CD4-positive, alpha-beta T cell treated with Interleukin-12 subunit alpha and Interleukin-12 subunit beta, for 1 hour (primary cell): ENCODE data around the gene PPP2R5D.
A peak's percentile ranks its signal among the peaks of the same experiment; 100 is the strongest.
"Not testable (repeated sequence)": the region's sequence is repeated elsewhere in the genome, so short reads cannot be mapped to it uniquely, and the experiment has no call there.

ENCODE experiments used
- DNase-seq: peaks from one replicate; pipeline ENCODE4 v3.0.0-alpha.2; 2020

PPP2R5D gene

DNA sequence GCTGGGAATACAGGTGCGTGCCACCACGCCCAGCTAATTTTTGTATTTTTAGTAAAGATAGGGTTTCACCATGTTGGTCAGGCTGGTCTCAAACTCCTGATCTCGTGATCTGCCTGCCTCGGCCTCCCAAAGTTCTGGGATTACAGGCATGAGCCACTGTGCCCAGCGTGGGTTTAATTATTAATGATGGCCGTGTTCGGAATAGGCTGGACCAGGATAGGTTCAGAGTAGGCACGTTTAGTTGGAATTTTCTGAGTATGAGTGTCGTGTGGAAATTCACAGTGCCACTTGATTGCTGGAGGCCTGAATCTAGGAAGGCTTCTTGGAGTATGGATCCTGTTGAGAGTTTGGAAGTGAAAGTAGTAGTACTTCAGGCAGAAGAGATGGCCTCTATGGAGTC lies 13.8 kb downstream of the PPP2R5D start:
- DNase-seq: not testable (repeated sequence)

DNA sequence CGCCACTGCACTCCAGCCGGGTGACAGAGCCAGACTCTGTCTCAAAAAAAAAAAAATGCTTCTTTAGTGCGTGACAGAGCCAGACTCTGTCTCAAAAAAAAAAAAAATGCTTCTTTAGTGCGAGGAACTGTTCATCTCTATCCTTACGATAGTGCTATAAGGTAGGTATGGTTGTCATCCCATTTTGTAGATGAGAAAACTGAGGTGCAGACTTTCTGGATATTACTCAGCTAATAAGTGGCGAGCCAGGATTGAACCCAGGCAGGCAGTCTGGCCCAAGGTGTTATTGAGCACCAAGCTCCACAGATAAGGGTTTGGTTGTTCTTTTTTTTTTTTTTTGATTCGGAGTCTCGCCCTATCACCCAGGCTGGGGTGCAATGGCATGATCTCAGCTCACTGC lies 17.5 kb downstream of the PPP2R5D start:
- no peak for DNase-seq

GRCh38 chr6:43005844-43006243 lies 21.5 kb downstream of the PPP2R5D start:
- no peak for DNase-seq

DNA sequence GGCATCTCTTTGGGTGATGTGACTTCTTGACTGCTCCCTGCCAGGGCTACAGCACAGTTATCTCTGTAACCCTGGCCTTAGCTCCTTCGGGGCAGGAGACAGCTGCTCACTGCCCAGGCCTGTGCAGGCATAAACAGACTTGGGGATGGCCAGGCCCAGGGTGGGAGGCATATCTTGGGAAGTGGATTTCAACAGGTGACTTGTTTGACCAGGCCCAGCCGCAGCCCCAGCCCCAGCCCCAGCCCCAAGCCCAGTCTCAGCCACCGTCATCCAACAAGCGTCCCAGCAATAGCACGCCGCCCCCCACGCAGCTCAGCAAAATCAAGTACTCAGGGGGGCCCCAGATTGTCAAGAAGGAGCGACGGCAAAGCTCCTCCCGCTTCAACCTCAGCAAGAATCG lies 21.9 kb downstream of the PPP2R5D start:
- no peak for DNase-seq

DNA sequence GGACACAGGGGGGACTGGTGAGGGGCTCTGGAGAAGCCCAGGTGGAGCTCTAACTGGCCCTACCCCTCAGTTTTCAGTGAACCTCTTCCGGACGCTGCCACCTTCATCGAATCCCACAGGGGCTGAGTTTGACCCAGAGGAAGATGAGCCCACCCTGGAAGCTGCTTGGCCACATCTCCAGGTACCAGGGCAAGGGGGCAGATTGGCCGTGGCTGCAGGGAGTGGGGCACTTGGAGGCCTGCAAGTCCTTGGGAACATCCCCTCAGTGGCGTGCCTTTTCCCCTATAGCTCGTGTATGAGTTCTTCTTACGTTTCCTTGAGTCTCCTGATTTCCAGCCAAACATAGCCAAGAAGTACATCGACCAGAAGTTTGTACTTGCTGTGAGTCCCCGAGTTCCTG lies 22.8 kb downstream of the PPP2R5D start:
- DNase-seq: no peak

DNA sequence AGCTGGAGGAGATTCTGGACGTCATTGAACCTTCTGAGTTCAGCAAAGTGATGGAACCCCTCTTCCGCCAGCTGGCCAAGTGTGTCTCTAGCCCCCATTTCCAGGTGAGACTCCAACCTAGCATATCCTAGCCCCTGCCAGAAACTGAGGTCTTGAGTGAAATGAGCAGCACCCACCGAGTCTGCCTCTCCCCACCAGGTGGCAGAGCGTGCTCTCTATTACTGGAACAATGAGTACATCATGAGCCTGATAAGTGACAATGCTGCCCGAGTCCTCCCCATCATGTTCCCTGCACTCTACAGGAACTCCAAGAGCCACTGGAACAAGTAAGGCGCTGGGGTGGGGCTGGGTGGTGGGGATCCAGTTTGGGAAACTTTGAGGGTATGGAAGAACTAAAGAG lies 24.8 kb downstream of the PPP2R5D start:
- peak; percentile 40 for DNase-seq

DNA sequence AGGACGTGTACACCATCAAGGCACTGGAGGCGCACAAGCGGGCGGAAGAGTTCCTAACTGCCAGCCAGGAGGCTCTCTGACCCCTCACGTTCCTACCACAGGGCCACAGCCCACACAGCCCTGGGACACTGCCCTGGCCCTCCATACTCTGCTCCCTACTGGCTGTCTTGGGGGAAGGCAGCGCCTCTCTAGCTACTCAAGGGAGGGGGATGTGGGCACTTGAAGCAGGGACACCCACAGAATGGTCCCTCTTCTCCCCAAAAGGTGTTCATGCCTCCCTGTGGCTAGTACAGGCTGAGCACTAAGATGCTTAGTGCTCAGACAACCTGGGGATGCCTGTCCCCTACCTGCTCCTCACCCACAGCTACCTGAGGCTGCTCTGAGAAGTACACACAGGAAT lies 26.8 kb downstream of the PPP2R5D start:
- DNase-seq: no peak

- DNase-seq: no peak
Observed at GRCh38 chr6:43012364-43012763, 28.0 kb downstream of the PPP2R5D start.

DNA sequence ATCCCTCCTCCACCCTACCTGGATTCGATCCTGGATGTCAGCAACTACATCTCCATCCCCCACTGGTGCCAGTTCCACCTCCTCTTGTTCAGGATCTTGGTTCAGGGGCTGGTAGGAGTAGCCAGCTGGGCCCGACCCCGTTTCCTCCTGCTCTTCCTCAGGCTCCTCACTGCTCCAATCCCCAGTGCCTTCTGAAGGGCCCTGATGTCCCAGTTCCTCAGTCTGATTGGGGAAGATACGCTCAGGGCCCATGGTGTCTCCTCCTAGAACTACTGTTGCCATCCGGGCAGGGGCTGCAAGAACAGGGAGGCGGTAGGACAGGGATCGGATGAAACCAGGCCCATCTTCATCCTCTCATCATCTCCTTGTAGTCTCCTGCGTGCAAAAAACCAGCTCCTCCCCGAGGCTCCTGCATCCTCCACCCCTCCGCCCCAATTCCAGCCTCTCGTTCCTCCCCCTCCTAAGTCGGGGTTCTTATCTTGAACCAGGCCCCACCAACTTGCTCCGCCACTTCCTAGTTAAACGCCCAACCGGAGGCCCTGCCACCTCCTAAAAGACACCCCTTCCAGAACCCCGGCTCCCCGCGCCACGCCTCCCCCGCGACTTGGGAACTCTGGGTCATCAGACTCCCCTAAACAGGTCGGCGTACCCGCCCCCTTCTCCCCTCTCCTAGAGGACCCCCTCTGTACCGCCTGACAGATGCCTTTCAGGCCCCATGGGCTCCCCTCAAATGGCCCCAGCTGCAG lies 28.9 kb downstream of the PPP2R5D start:
- no peak for DNase-seq

GRCh38 chr6:43013843-43014433 lies 29.6 kb downstream of the PPP2R5D start, which contains the start of the genes KLHDC3 and MEA1:
TSS of gene KLHDC3 (plus strand) at chr6:43014249. CDS start at chr6:43017193, 2,944 bp downstream.
TSS of gene MEA1 (minus strand) at chr6:43013946. CDS start at chr6:43013813, 133 bp downstream.
- DNase-seq: peak; percentile 100

DNA sequence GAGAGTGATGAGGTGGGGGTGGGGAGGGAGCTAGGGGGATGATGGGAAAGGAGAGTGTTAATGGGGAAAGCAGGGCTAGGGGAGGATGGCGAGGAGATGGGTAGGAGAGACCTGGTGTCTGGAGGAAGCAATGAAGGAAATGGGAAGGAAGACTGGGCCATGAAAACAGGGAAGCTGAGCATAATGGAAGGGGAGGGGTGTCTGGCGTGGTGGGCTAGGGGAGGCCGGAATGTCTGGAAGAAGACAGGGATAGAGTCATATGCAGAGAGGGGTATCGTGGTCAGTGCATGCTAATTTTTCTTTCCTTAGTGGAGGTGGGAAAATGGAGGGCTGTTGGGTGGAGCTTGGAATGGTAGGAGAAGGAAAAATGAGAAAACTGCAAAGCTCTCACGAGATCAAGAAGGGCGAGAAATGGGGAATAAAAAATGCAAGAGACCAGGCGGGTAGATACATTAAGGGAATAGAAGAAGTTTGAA lies 30.1 kb downstream of the PPP2R5D start:
- DNase-seq: no peak

DNA sequence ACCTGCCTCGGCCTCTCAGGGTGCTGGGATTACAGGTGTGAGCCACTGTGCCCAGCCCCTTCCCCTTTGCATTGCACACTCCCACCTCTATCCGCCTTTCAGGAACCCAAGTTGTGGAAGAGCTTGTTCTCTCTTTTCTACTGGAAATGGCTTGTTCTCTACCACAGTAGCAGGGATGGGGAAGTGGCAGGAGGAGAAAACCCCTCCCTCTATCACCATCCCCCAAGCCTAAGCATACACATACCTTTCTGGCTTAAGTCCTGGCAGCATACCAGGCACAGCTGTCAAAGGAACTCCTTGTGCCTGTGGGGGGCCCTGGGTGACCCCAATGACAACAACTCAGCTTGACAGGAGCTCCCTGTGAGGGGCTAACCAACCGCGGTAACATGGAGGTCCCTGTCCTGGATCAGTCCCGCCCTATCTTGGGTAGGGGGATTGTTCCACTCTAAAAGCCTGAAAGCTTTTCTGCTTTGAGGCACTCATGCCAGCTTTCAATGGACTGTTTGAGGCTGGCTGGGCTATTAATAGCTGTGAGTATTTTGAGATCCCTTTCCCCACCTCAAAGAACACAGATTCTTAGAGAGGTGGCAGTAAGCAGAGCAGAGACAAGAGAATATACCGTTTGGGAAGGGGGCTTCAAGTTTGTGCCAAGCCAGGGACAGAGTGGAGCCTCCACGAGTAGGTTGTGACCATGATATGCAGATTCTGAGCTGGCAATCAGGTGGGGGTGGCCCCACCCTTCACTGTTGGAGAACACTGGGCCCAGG lies 32.0 kb downstream of the PPP2R5D start:
- DNase-seq: no peak

DNA sequence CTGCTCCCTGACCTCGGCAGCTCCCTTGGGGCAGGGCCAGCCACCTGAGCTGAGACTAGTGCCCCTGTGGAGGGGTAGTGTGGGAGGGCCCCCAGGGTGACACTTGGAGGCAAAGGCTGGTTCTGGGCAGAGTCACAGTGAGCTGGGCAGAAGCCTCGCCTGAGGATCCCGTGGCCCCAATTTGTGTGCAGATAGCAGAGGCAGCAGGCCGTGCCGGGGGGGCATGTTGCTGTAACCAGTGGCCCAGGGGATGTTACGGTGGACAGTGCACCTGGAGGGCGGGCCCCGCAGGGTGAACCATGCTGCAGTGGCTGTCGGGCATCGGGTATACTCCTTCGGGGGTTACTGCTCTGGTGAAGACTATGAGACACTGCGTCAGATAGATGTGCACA lies 32.6 kb downstream of the PPP2R5D start:
- no peak for DNase-seq

- DNase-seq: no peak
Observed at GRCh38 chr6:43019152-43019551, 34.8 kb downstream of the PPP2R5D start.

- no peak for DNase-seq
Observed at GRCh38 chr6:43020052-43020705, 35.8 kb downstream of the PPP2R5D start.

DNA sequence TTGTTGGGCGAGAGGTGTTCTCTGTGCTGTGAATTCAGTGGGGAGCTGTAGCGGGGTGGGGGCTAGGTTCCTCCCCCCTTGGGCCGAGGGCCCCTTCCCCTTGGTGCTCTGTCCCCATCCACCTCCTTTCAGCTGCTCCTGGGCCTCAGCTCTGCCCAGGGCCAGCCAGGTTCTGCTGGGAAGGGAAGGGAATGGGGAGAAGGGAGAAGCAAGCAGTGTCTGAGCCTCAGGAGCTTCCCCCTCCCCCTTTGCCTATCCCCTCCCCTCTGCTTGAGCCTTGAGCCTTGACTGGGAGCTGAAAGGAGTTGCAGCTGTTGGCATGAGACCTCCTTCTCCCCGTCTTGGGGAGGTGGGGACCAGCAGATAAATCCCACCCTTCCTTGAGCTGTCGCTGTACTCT lies 36.5 kb downstream of the PPP2R5D start:
- no peak for DNase-seq

GRCh38 chr6:43021270-43022047 lies 37.1 kb downstream of the PPP2R5D start, which contains the start of gene RRP36:
TSS of gene RRP36 (plus strand) at chr6:43021623. CDS start at chr6:43021655, 32 bp downstream.
- peak; percentile 71 for DNase-seq

DNA sequence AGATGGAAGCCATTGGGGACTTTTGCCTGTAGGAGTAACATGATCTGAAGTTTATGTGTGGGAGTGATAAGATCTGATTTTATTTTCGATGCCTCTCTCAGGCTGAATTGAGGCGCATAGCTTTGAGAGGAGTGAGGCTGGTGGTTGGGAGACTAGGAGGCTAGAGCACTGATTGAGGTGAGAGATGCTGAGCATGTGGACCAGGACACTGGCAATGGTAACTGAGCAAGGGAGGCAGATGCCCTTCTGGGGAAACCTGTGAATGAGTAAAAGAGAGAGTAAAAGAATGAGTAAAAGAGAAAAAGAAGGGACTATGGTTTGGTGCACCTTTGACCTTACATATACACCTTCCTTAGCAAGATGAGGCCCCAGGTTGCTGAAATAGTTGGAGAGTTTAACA lies 40.1 kb downstream of the PPP2R5D start:
- DNase-seq: no peak

DNA sequence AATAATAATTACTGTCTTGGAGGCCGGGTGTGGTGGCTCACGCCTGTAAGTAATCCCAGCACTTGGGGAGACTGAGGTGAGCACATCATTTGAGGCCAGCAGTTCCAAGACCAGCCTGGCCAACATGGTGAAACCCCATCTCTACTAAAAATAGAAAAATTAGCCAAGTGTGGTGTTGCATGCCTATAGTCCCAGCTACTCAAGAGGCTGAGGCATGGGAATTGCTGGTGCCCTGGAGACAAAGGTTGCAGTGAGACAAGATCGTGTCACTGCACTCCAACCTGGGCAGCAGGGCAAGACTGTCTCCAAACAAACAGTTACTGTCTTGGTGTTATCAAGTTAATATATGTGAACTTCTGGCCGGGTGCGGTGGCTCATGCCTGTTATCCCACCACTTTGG lies 42.0 kb downstream of the PPP2R5D start:
- no peak for DNase-seq

DNA sequence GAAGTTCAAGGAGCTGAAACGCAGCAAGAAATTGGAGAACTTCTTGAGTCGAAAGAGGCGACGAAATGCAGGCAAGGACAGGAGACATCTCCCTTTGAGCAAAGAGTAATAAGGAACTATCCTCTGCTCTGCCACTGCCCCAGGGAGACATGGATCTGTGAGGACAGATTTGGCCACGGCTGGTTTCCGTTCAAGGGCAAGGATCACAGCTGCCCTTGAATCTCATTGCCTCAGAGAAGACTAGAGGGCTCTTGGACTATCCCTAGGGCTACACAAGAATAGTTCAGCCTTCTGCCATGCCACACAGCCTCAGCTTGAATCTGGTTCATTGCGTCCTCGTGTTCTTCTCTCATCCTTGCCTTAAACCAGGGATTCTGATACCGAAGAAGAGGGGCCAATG lies 44.8 kb downstream of the PPP2R5D start:
- no peak for DNase-seq

DNA sequence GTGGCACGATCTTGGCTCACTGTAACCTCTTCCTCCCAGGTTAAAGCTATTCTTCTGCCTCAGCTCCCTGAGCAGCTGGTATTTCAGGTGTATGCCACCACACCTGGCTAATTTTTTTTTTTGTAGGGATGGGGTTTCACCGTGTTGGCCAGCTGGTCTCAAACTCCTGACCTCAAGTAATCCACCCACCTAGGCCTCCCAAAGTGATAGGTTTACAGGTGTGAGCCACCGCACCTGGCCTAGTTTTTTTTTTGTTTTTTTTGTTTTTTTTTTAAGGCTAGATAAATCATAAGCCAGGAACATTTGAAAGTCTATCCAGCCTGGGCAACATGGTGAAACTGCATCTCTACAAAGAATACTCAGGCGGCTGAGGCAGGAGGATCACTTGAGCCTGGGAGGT lies 48.0 kb downstream of the PPP2R5D start:
- DNase-seq: no peak

DNA sequence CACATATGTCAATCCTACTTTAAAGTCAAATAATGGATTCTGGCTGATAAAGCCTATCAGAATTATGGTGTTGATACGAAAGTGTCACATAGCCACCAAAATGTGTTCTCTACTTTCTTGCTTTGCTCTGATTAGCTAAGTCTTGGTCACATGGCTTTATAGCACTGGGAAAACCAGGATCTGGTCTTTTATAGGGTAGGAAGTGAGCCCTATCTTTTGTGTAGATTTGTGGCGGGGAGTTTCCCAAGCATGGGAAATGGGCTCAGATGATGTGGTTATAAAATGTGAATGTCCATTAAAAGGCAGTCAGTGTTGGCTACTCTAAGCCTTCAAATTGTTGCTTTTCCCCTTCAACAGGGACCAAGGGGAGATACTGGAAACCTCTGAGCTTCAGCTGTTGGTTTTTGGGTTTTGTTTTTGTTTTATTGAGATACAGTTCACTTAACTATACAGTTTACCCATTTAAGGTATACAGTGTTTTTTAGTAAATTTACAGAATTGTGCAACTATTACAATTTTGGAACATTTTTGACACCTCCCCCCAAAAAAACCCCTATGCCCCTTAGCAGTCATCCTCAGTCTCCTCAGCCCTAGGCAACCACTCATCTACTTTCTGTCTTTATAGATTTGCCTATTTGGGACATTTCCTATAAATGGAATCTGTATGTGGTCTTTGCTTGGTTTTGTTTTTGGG lies 49.3 kb downstream of the PPP2R5D start:
- DNase-seq: no peak
